AG10803 (cell line): Measurements from ENCODE around the gene NISCH.
A peak's percentile ranks its signal among the peaks of the same experiment; 100 is the strongest.

ENCODE experiments used
- DNase-seq: peaks from one replicate; pipeline ENCODE4 v3.0.0; 2010; ENCODE audit warnings: low read depth
- H3K4me3 ChIP-seq: 2 replicates; pipeline ENCODE4 v1.5.1; 2011; ENCODE audit warnings: mild to moderate bottlenecking, low read length, control low read depth
- TF ChIP-seq, protein P1 (sequence below): conservative IDR thresholded peaks from 2 replicates; pipeline ENCODE4 v1.5.1; 2011; ENCODE audit warnings: mild to moderate bottlenecking, low read length, control low read depth, inconsistent platforms

NISCH gene

DNA sequence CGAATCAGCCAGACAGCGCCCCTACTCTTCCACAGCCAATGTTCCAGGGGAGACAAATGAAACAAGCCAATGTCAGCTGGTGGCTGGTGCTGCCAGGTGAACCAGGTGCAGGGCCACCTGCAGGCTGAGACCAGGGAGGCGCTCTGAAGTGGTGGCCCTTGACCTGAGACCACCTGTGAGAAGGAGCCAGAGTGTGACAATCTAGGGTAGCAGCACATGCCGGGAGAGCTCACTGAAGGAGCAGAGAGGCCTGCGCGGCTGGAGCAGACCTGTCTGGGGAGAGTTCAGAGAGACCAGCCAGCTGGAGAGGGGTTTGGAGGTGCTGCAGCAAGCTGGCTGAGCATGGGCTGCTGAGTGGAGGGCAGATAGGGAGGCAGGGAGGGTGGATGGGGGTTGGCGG, 39.0 kb downstream of the NISCH start:
- no peak overlapping the region for H3K4me3 ChIP-seq
- DNase-seq = no peak
- TF ChIP-seq, protein P1, sequence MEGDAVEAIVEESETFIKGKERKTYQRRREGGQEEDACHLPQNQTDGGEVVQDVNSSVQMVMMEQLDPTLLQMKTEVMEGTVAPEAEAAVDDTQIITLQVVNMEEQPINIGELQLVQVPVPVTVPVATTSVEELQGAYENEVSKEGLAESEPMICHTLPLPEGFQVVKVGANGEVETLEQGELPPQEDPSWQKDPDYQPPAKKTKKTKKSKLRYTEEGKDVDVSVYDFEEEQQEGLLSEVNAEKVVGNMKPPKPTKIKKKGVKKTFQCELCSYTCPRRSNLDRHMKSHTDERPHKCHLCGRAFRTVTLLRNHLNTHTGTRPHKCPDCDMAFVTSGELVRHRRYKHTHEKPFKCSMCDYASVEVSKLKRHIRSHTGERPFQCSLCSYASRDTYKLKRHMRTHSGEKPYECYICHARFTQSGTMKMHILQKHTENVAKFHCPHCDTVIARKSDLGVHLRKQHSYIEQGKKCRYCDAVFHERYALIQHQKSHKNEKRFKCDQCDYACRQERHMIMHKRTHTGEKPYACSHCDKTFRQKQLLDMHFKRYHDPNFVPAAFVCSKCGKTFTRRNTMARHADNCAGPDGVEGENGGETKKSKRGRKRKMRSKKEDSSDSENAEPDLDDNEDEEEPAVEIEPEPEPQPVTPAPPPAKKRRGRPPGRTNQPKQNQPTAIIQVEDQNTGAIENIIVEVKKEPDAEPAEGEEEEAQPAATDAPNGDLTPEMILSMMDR = no peak

DNA sequence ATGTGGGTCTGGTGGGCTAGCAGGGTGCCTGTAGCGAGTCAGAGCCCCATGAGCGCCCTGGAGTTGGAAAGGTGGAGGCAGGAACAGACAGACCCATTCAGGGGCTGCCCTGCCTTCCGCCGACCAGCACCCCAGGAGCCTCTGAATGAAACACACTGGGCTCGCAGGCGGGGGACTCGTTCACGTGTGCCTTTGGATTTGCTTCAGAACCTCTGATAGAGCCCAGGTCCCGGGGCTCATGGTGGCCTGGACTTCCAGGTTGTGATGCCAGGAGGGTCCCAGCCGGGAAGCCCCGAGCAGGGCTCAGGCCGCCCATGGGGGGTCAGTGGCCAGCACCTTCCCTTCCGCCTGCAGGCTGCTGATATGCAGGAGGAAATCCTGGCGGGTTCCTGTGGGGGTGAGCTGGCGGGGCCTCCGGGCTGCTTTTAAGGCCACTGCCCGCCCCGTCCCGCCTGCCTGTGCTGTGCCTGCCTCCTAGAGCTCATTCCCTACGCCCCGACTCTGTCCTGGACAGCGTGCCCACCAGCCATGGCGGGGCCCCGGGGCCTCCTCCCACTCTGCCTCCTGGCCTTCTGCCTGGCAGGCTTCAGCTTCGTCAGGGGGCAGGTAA, 39.6 kb downstream of the NISCH start, which contains the start of gene STAB1:
TSS of gene STAB1 (plus strand) at position 453 of the 610 bp plus-strand sequence. CDS start at position 529, 76 bp downstream.
- no peak within 1 kb of the TSS for H3K4me3 ChIP-seq
- TF ChIP-seq, protein P1 = no peak
- DNase-seq = no peak

DNA sequence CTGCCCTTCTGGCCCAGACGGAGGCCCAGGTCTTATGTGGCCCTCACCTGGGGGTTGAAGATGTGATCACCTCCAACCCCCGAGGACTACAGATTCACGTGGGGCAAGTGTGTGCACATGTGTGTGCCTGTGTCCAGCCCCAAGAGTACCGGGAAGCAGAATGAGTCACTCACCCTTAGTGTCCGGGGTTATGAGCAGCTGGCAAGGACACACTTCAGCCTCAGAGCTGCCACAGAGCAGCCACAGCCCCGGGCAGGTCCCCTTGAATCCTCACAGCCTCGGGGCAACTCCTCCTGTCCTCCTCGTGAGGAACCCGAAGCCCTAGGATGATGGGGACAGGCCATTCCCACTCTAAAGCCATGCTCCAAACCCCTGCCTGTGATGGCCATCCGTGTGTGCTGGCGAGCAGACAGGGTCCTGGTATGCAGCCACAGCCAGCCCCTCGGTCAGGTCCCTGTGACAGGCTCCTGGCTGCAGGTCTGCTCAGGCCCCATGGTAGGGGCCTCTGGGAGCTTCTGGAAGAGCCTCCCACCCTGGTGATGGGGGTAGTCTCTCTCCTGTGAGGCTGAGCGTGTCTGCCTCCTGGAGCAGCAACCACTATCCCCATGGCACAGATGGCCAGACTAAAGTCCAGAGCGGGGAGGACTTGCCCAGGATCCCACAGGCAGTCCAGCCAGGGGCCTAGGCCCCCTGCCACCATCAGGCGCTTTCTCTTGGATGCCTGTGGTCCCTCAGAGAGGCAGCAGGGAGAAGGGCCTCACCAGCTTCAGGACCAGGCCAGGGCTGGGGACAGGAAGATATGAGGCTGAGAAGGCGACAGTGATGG, 40.6 kb downstream of the NISCH start:
- H3K4me3 ChIP-seq = no peak overlapping the region
- TF ChIP-seq, protein P1 = no peak
- DNase-seq = peak; percentile 62

DNA sequence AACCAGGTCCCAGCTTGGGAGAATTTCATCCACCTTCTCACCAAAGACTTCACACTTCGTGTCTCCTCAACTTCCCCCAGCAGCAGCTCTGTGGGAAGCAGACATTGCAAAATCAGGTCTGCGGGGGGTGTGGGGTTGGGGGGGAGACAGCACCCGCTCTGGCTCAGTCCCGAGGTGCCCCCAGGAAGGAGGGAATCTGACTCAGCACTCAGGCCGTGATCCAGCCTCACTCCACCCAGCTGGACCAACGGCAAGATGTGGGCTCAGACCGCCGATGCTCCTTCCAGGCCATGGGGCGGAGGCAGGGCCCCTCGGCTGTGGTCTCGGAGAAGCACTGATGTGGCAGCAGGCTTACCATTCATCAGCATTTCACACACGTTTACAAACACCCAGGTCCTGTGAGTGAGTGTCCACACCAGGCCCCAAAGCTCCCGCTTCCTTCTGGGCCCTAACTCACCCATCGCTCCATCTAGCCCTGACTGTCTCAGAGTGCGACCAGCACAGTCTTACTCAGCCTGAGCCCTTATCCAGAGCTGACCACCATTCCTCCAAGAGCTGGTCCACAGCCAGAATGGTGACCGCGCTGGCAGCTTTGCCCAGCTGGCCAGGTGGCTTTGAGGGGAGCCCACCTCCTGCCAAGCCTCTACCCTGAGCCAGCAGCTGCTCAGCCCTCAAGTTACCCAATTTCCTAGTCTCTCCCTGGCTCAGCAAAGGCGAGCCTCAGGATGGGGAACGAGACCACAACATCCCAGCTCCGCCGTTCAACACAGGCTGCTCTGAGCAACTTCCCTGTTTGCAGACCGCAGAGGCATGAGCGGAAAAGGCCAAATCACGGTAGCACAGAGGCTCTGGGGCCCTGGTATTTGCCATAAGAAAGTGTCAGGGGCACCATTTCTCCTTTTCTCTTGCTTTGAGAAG, 43.0 kb downstream of the NISCH start:
- peak; percentile 83 for DNase-seq
- TF ChIP-seq, protein P1 = no peak
- H3K4me3 ChIP-seq = no peak overlapping the region

DNA sequence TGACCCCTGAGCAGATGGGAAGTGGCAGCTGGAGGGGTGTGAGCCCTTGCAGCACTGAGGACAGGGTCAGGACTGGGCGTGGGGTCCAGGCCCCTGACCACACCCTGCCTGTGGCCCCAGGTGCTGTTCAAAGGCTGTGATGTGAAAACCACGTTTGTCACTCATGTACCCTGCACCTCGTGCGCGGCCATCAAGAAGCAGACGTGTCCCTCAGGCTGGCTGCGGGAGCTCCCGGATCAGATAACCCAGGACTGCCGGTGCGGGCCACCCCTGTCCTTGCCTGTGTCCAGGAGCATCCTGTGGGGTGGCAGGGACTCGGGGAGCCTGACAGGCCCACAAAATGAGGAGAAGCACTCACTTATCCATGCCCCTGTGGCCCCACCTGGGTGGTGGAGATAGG, 45.6 kb downstream of the NISCH start:
- no peak overlapping the region for H3K4me3 ChIP-seq
- TF ChIP-seq, protein P1 = no peak
- no peak for DNase-seq

DNA sequence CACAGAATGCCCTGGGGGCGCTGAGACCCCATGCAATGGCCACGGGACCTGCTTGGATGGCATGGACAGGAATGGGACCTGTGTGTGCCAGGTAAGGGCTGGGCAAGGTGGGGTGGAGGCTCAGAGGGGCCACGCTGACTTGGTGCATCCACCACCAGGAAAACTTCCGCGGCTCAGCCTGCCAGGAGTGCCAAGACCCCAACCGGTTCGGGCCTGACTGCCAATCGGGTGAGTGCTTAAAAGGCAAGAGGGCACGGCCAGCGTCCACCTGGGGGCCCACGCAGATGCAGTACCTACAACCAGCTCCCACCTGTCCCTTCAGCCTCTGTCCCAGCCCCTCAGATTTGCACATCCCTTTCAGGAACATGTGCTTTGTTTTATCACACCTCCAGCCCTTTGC, 46.6 kb downstream of the NISCH start:
- DNase-seq = no peak
- H3K4me3 ChIP-seq = no peak overlapping the region
- TF ChIP-seq, protein P1 = no peak
